ENCODE data around the gene SLC25A6.
A peak's percentile ranks its signal among the peaks of the same experiment; 100 is the strongest.
"Not testable (repeated sequence)": the region's sequence is repeated elsewhere in the genome, so short reads cannot be mapped to it uniquely, and the experiment has no call there.

Gene SLC25A6

GRCh38 chrX:1412551-1413161 lies 20.7 kb upstream of the SLC25A6 start:
- DNase-seq (ENCODE audit: low spot score): no peak

- no peak for DNase-seq (ENCODE audit: low spot score)
These were observed 19.4 kb upstream of the SLC25A6 start for GRCh38 chrX:1411326-1411725.

GRCh38 chrX:1407035-1407434 lies 15.1 kb upstream of the SLC25A6 start:
- DNase-seq (ENCODE audit: low spot score): no peak

GRCh38 chrX:1405769-1406168 lies 13.9 kb upstream of the SLC25A6 start:
- not testable (repeated sequence) for DNase-seq (ENCODE audit: low spot score)

- DNase-seq (ENCODE audit: low spot score): not testable (repeated sequence)
These were observed 12.0 kb upstream of the SLC25A6 start for GRCh38 chrX:1403867-1404266.

- no peak for DNase-seq (ENCODE audit: low spot score)
These were observed 11.3 kb upstream of the SLC25A6 start for GRCh38 chrX:1403228-1403627.

GRCh38 chrX:1401611-1402430 lies 9.9 kb upstream of the SLC25A6 start:
- DNase-seq (ENCODE audit: low spot score): no peak

- DNase-seq (ENCODE audit: low spot score): no peak
These were observed 9.0 kb upstream of the SLC25A6 start for GRCh38 chrX:1400742-1401471.

GRCh38 chrX:1400049-1400448 lies 8.1 kb upstream of the SLC25A6 start:
- DNase-seq (ENCODE audit: low spot score): no peak

GRCh38 chrX:1398431-1399340 lies 6.8 kb upstream of the SLC25A6 start:
- no peak for DNase-seq (ENCODE audit: low spot score)

- DNase-seq (ENCODE audit: low spot score): no peak
These were observed 5.7 kb upstream of the SLC25A6 start for GRCh38 chrX:1397441-1398270.

- DNase-seq (ENCODE audit: low spot score): no peak
These were observed 5.1 kb upstream of the SLC25A6 start for GRCh38 chrX:1397001-1397400.

- no peak for DNase-seq (ENCODE audit: low spot score)
These were observed 3.8 kb upstream of the SLC25A6 start for GRCh38 chrX:1395646-1396216.

- no peak for DNase-seq (ENCODE audit: low spot score)
These were observed 3.0 kb upstream of the SLC25A6 start for GRCh38 chrX:1394731-1395501.

GRCh38 chrX:1393871-1394615 lies 2.1 kb upstream of the SLC25A6 start:
- DNase-seq (ENCODE audit: low spot score): no peak

GRCh38 chrX:1392376-1393068 lies 609 bp upstream of the SLC25A6 start:
- peak; percentile 88 for DNase-seq (ENCODE audit: low spot score)

- no peak for DNase-seq (ENCODE audit: low spot score)
These were observed 575 bp downstream of the SLC25A6 start for GRCh38 chrX:1391370-1391706.

- DNase-seq (ENCODE audit: low spot score): no peak
These were observed 1.1 kb downstream of the SLC25A6 start for GRCh38 chrX:1390621-1391369.

Data from left forelimb (tissue), 1 donor.